ENCODE measurements around the gene GPR31. TPM values are rescaled to one million over a fixed set of nuclear protein-coding genes. Genes with fewer than 3 reads are reported as not detected.

The GPR31 gene
- total and polyA plus RNA-seq, 7 donors = 0.28 TPM; not detected in 6

DNA sequence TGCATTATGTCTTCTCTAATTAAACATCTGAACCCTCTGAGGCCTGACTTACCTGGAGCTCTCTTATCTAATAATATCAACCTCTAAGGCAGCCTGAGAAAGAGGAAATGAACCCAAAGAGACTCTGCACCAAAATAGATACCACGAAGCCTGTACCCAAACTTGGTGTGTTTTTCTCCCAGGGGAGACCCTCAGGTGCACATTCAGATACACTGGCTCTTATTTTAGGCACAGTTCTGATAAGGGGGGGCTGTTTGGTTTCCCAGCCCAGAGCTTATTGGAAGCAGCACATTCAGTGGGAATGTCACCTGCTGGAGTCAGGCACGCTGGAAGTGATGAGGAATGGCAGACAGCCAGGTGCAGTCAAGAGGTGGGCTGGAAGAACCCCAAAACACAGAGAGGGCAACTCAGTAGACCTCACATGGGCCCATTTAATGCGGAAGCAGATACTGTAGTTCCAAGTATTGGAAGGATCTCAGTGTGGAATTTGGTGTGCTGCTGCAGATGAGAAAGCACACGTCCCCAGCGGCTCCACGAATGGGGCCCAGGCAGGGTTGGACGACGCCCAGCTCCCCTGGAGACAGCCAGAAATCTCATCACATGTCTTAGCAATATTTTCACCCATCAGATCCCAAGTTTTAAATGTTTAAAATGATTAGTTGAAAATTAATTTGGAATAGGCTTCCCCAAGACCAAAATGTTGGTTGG lies 44.6 kb downstream of the GPR31 start:
- peaks cover 0 to 34% (median 14%) of the 10 kb centered on the region in 4 donors for H3K4me1 ChIP-seq
- peak overlapping the region in 1 of 4 donors; percentile 83 for H3K27ac ChIP-seq
- WGBS, 2 donors = 56 to 67% methylated on average over 8 of the region's 8 CpGs
- H3K36me3 ChIP-seq = no peaks in the 10 kb centered on the region
- H3K4me3 ChIP-seq = no peak overlapping the region
- DNase-seq = no peak
- no peaks in the 10 kb centered on the region for H3K27me3 ChIP-seq
- intact Hi-C loops (cut with DNase I) = no loop called here
- TF ChIP-seq EP300 (IDR thresholded peaks at IDR 0.05) (no peak), POLR2AphosphoS5 (IDR thresholded peaks at IDR 0.05) (no peak)
- no peaks in the 10 kb centered on the region for H3K9me3 ChIP-seq

- no peaks in the 10 kb centered on the region for H3K27me3 ChIP-seq
- 76 to 87% methylated on average over 8 of the region's 8 CpGs for WGBS, 2 donors
- H3K9me3 ChIP-seq = no peaks in the 10 kb centered on the region
- peaks cover 0 to 34% (median 14%) of the 10 kb centered on the region in 4 donors for H3K4me1 ChIP-seq
- no peak overlapping the region for H3K4me3 ChIP-seq
- no peaks in the 10 kb centered on the region for H3K36me3 ChIP-seq
- H3K27ac ChIP-seq = no peak overlapping the region
- no peak for DNase-seq
- intact Hi-C loops (cut with DNase I) = no loop called here
- no peak for TF ChIP-seq CTCF (IDR thresholded peaks at IDR 0.05)
- TF ChIP-seq POLR2AphosphoS5 (IDR thresholded peaks at IDR 0.05) = no peak
Measured at GRCh38 chr6:167112421-167112820, 45.4 kb downstream of the GPR31 start.

- DNase-seq = no peak
- H3K27ac ChIP-seq = no peak overlapping the region
Measured at GRCh38 chr6:167111597-167111996, 46.2 kb downstream of the GPR31 start.

DNA sequence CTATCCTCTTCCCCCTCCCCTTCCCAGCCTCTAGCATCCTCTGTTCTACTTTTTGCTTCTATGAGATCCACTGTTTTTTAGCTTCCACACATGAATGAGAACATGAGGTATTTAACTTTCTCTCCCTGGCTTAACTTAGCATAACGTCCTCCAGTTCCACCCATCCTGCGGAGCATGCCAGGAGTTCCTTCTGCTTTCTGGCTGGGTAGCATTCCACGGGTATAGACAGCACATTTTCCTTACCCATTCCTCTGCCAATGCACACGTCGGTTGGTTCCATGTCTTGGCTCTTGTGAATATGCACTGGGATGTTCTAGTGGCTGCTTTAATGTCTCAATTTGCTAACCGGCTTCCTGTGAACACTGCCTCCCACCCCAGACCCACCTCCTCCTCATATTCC lies 48.1 kb downstream of the GPR31 start:
- TF ChIP-seq POLR2AphosphoS5 (IDR thresholded peaks at IDR 0.05) (no peak), EP300 (IDR thresholded peaks at IDR 0.05) (no peak), POLR2A (IDR thresholded peaks at IDR 0.05) (no peak), CTCF (IDR thresholded peaks at IDR 0.05) (no peak)
- WGBS, 2 donors = 72 to 76% methylated on average over 6 of the region's 6 CpGs
- no peak overlapping the region for H3K4me3 ChIP-seq
- no peaks in the 10 kb centered on the region for H3K36me3 ChIP-seq
- H3K4me1 ChIP-seq = peaks cover 0 to 11% (median 2%) of the 10 kb centered on the region in 4 donors
- intact Hi-C loops (cut with DNase I) = no loop called here
- DNase-seq = no peak
- H3K27me3 ChIP-seq = no peaks in the 10 kb centered on the region
- H3K27ac ChIP-seq = no peak overlapping the region
- H3K9me3 ChIP-seq = no peaks in the 10 kb centered on the region

More at GRCh38 chr6:167111597-167111996, 46.2 kb downstream of the GPR31 start:
- peaks cover 0 to 30% (median 12%) of the 10 kb centered on the region in 4 donors for H3K4me1 ChIP-seq
- no peak overlapping the region for H3K4me3 ChIP-seq
- 63 to 64% methylated on average over 3 of the region's 3 CpGs for WGBS, 2 donors
- no peaks in the 10 kb centered on the region for H3K9me3 ChIP-seq
- intact Hi-C loops (cut with DNase I) = no loop called here
- H3K27me3 ChIP-seq = no peaks in the 10 kb centered on the region
- no peaks in the 10 kb centered on the region for H3K36me3 ChIP-seq
- no peak for TF ChIP-seq POLR2AphosphoS5 (IDR thresholded peaks at IDR 0.05)
- no peak for TF ChIP-seq EP300 (IDR thresholded peaks at IDR 0.05)
- TF ChIP-seq CTCF (IDR thresholded peaks at IDR 0.05) = no peak
- no peak for TF ChIP-seq POLR2A (IDR thresholded peaks at IDR 0.05)

DNA sequence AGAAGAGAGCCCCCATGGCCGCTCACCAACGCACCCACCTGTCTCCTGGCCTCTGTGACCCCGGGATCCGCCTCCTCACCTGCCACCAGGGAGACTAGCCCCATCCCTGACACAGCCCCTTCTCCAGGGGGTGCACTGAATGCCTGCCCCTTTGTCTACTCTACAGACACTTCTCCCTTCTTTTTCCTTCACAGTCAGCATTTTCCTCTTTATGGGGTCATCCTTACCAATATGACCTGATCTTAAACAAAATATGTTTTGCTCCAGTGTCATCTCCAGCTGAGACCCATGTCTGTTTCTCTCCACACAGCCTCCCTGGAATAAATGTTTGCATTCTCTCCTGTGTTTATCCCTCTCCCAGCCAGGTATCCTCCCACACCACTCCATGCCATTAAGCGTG lies 49.5 kb downstream of the GPR31 start:
- WGBS, 2 donors = 88 to 93% methylated on average over 5 of the region's 5 CpGs
- H3K9me3 ChIP-seq = no peaks in the 10 kb centered on the region
- no peak for DNase-seq
- H3K4me3 ChIP-seq = no peak overlapping the region
- TF ChIP-seq POLR2A (IDR thresholded peaks at IDR 0.05) (no peak), CTCF (IDR thresholded peaks at IDR 0.05) (no peak), EP300 (IDR thresholded peaks at IDR 0.05) (no peak), POLR2AphosphoS5 (IDR thresholded peaks at IDR 0.05) (no peak)
- intact Hi-C loops (cut with DNase I) = no loop called here
- peaks cover 0 to 3% (median 0%) of the 10 kb centered on the region in 4 donors for H3K4me1 ChIP-seq
- no peaks in the 10 kb centered on the region for H3K36me3 ChIP-seq
- no peak overlapping the region for H3K27ac ChIP-seq
- H3K27me3 ChIP-seq = no peaks in the 10 kb centered on the region

Measured in sigmoid colon (tissue), 7 donors.